ENCODE data around the gene CKS1B.

DNA sequence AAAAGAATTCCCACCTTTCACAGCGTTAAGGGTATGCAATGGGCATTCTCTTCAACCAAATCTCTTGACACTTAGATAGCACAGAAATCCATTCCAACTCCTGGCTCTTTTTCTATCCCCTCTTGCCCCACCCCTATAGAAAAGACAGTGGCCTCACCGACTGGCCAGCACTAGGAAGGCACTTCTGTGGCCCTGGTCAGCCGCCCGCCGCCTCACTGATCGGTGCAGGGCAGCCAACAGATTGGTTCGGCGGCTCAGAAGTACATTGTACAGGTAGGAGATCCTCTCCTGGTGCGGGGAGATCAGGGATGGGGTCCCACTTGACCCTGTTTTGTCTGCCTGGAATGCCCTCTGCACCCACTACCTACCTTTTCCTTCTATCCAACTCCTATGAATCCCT is 49.8 kb downstream of the CKS1B start:
- TF ChIP-seq, protein P1, sequence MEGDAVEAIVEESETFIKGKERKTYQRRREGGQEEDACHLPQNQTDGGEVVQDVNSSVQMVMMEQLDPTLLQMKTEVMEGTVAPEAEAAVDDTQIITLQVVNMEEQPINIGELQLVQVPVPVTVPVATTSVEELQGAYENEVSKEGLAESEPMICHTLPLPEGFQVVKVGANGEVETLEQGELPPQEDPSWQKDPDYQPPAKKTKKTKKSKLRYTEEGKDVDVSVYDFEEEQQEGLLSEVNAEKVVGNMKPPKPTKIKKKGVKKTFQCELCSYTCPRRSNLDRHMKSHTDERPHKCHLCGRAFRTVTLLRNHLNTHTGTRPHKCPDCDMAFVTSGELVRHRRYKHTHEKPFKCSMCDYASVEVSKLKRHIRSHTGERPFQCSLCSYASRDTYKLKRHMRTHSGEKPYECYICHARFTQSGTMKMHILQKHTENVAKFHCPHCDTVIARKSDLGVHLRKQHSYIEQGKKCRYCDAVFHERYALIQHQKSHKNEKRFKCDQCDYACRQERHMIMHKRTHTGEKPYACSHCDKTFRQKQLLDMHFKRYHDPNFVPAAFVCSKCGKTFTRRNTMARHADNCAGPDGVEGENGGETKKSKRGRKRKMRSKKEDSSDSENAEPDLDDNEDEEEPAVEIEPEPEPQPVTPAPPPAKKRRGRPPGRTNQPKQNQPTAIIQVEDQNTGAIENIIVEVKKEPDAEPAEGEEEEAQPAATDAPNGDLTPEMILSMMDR (IDR thresholded peaks at IDR 0.05): no peak
- TF ChIP-seq EP300 (IDR thresholded peaks at IDR 0.05): no peak
- no peak for TF ChIP-seq POLR2AphosphoS5 (IDR thresholded peaks at IDR 0.05)
